GM18508 (cell line): Measurements from ENCODE around the gene DUSP7.
"Not testable (repeated sequence)": the region's sequence is repeated elsewhere in the genome, so short reads cannot be mapped to it uniquely, and the experiment has no call there.

Source experiments
- ATAC-seq: cut with Tn5 transposase; IDR thresholded peaks from one replicate; pipeline ENCODE4 v1.9.1; 2021; ENCODE audit warnings: moderate number of reproducible peaks; ENCODE audit not compliant: insufficient read depth, unreplicated experiment

The DUSP7 gene

GRCh38 chr3:52051444-52051843, 4.9 kb downstream of the DUSP7 start:
- ATAC-seq: no peak

DNA sequence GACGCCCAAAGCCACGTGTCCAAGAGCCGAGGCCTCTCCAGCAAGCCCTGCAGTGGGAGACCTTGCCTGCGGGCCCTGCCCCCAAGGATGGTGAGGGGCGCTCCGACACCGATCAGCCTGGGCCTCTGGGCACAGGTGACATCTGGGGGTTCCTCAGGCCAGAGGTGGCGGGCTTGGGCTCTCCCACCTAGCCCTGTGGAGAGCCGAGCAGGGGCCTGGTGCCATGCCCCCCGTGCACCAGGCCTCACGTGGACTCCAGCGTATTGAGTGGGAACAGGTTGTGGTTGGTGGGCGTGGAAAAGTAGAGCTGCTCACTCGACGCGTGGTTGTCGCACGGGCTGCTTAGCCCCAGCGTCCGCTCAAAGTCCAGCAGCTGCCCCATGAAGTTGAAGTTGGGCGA, 5.8 kb downstream of the DUSP7 start:
- no peak for ATAC-seq

- ATAC-seq: no peak
Measured at GRCh38 chr3:52049503-52049902, 6.9 kb downstream of the DUSP7 start.

GRCh38 chr3:52047295-52047960, 8.9 kb downstream of the DUSP7 start:
- ATAC-seq: no peak

- no peak for ATAC-seq
Measured at GRCh38 chr3:52046902-52047239, 9.5 kb downstream of the DUSP7 start.

DNA sequence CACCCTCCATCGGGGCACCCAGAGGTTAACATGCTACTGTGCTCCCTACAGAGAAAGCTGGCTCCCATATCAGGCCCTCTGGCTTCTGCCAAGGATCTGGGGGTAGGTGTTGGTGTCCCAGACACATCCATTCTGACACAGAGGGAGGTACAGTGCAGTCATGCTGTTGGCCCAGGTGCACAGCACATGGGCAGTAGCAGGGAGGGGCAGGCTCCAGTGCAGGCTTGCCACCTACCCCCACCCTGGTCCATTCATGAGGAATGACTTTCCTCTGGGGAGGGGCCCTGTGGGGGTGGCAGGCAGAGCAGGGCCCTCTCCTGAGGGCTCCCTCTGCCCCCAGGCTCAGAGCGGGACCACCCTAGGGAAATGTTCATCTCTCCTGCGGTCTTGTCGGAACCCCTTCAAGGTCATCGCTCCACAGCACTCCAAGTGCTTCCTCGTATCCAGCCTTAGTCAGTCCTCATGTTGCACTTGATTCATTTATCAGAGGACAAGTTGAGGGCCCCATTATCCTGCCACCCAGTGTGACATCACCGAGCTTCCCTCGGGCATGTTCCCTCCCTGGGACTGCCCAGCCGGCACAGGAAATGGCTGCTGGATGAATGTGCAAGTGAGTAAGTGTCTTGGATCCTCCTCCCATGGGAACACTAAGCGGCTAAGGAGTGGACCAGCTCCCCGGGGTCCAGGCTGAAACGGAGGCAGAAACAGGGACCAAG, 10.0 kb downstream of the DUSP7 start:
- ATAC-seq: no peak

GRCh38 chr3:52044869-52045619, 11.3 kb downstream of the DUSP7 start:
- no peak for ATAC-seq

DNA sequence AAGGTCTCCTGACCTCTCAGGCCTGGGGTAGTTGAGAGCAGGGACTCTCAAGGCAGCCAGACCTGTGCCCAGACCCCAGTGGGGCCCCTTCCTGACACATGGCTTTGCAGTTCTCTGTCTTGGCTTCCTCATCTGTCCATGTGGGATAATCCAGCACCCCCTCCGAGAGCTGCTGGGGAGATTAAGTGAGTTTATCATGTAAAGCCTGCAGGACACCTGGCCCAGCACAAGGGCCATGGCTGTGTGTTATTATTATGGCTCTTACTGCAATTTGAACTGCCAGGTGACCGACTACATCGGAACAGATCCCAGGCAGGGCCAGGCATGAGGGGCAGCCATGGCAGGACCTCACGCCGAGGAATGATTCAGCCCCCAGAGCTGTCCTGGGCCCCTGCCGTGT, 12.6 kb downstream of the DUSP7 start:
- no peak for ATAC-seq

DNA sequence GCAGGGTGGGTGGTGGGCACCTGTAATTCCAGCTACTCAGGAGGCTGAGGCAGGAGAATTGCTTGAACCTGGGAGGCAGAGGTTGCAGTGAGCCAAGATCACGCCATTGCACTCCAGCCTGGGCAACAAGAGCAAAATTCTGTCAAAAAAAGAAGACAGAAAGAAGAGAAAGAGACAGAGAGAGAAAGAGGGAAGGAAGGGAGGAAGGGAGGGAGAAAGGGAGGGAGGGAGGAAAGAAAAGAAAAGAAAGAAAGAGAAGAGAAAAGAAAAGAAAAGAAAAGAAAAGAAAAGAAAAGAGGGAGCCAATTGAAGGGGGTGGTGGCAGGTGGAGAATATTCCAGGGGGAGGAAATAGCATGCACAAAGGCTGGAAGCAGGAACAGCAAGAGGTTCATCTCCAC, 13.3 kb downstream of the DUSP7 start:
- not testable (repeated sequence) for ATAC-seq

- ATAC-seq: no peak
Measured at GRCh38 chr3:52041118-52041731, 15.1 kb downstream of the DUSP7 start.

DNA sequence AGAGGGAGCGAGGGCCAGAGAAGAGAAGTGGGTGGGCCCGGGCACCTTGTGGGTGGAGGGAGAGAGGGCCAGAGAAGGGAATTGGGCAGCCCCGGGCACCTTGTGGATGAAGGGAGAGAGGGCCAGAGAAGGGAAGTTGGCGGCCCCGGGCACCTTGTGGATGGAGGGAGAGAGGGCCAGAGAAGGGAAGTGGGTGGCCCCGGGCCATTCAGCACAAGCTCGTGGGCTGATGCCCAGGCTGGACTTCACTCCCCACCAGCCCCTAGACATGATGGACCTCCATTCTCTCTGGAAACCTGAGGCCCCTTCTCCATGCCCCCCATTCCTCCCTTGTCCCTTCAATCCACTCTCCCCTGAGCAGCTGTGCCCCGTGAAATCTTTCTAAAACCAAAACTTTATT, 15.8 kb downstream of the DUSP7 start:
- no peak for ATAC-seq

GRCh38 chr3:52039846-52040245, 16.5 kb downstream of the DUSP7 start:
- ATAC-seq: no peak

DNA sequence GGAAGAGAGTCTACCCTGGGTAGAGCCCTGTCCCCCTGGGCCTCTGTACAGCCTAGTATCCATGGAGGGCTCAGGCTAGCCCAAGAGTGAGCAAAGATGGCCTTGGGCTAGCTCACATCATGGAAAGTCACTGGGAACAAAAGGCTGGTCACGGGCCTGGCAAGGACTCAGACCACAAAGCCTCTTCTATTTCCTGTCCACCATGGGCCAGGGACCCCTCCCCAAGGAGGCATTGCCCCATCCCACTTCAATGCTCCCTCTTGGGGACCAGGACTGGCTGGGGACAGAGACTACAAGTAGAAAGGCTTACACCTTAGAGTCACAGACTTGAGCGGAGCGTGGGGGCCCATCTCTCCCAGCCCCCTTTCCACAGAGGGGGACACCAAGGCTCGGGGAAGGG, 16.9 kb downstream of the DUSP7 start:
- no peak for ATAC-seq

DNA sequence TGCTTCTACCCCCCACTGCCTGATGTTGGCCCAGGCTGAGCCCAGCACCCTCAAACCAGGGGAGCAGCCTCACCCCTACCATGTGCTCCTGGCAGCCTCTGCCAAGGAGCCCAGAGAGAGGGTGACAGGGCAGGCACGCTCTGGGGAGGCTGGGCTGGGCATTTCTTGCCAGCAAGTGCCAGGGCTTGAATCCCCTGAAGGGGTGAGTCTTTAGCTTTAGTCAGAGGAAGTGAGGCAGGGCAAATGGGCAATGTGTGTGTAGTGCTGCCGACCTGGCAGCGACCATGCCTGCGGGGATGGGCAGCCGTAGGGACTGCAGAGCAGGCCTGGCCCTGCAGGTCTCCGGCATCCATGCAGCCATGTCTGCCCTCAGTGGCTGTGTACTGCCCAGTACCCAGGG, 18.1 kb downstream of the DUSP7 start:
- ATAC-seq: no peak

DNA sequence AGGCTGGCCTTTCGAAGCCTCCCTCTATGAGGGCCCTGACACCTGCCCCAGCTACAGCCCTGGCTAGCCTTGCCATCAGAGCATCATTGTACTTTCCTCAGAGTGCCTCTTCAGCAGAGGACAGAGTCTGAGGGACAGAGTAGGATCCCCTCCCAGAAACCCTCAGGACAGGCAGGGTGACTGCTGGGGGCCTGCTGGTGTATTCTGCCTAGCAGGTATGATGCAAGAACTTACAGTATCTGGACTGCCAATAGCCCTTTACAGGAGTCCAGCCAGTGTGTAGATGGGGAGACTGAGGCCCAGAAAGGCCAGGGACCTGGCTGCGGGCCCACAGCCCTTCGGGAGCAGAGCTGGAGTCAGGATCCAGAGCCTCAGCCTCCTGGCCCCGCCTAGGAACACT, 19.1 kb downstream of the DUSP7 start:
- ATAC-seq: no peak

DNA sequence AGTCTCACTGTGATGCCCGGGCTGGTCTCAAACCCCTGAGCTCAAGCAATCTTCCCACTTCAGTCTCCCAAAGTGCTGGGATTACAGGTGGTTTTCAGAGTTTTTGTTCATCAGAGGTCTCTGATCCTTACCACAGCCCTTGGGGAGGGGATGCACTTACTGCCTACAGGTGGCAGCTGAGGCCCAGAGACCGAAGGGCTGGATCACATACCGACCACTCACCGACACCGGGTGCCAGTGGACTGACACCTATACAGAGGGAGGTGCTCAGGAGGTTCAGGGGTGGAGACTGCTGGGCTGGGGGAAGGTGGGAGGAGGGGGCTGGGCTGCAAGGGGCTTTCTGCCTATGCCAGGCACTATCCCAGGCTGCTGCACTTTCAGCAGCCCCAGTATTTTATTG, 19.5 kb downstream of the DUSP7 start:
- ATAC-seq: no peak

- ATAC-seq: no peak
Measured at GRCh38 chr3:52036222-52036694, 20.1 kb downstream of the DUSP7 start.

- ATAC-seq: no peak
Measured at GRCh38 chr3:52034651-52035050, 21.7 kb downstream of the DUSP7 start.

GRCh38 chr3:52034212-52034611, 22.2 kb downstream of the DUSP7 start:
- no peak for ATAC-seq

- not testable (repeated sequence) for ATAC-seq
Measured at GRCh38 chr3:52033748-52034147, 22.6 kb downstream of the DUSP7 start.
